HUES6 (cell line): ENCODE results near the gene SGF29.

Experiments
- H3K27ac ChIP-seq: 2 replicates; pipeline ENCODE4 v1.7.0; 2013; ENCODE audit warnings: low read depth, mild to moderate bottlenecking, low read length, inconsistent platforms
- H3K27me3 ChIP-seq: 2 replicates; pipeline ENCODE4 v1.6.1; 2013; ENCODE audit warnings: low read length; ENCODE audit not compliant: control insufficient read depth, insufficient read depth
- H3K36me3 ChIP-seq: 2 replicates; pipeline ENCODE4 v1.6.1; 2013; ENCODE audit warnings: low read length; ENCODE audit not compliant: control insufficient read depth, insufficient read depth
- H3K4me1 ChIP-seq: 2 replicates; pipeline ENCODE4 v1.6.1; 2013; ENCODE audit warnings: low read length; ENCODE audit not compliant: control insufficient read depth, insufficient read depth
- H3K4me3 ChIP-seq: 2 replicates; pipeline ENCODE4 v1.5.1; 2013; ENCODE audit warnings: low read depth, low read length
- H3K9ac ChIP-seq: one replicate; pipeline ENCODE4 v1.6.1; 2013; ENCODE audit warnings: mild to moderate bottlenecking, low read length
- H3K9me3 ChIP-seq: 2 replicates; pipeline ENCODE4 v1.6.1; 2013; ENCODE audit warnings: low read depth, low read length; ENCODE audit not compliant: control insufficient read depth, insufficient read depth

Gene SGF29

DNA sequence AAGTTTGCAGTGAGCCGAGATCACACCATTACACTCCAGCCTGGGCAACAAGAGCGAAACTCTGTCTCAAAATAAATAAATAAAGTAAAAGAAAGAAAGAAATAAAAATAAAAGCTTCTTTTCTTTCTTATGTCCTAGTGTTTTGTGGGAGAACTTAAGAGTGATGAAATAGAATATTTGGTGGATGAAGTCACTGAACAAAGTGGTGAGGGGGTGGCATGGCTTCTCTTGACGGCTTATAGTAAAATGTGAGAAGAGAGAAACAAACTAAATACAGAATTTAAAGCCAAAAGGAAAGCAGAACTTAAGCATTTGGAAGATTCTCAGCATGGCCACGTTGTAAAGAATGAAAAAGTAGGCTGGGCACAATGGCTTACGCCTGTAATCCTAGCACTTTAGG lies 15.3 kb downstream of the SGF29 start:
- H3K4me1 ChIP-seq: peaks cover 9% of the 10 kb centered on the region; the same call in 1 of the 2 replicates
- H3K27me3 ChIP-seq: no peaks in the 10 kb centered on the region
- no peaks in the 10 kb centered on the region for H3K36me3 ChIP-seq
- H3K4me3 ChIP-seq: no peak overlapping the region
- no peak overlapping the region for H3K27ac ChIP-seq
- no peak overlapping the region for H3K9ac ChIP-seq
- H3K9me3 ChIP-seq: peaks cover 12% of the 10 kb centered on the region

DNA sequence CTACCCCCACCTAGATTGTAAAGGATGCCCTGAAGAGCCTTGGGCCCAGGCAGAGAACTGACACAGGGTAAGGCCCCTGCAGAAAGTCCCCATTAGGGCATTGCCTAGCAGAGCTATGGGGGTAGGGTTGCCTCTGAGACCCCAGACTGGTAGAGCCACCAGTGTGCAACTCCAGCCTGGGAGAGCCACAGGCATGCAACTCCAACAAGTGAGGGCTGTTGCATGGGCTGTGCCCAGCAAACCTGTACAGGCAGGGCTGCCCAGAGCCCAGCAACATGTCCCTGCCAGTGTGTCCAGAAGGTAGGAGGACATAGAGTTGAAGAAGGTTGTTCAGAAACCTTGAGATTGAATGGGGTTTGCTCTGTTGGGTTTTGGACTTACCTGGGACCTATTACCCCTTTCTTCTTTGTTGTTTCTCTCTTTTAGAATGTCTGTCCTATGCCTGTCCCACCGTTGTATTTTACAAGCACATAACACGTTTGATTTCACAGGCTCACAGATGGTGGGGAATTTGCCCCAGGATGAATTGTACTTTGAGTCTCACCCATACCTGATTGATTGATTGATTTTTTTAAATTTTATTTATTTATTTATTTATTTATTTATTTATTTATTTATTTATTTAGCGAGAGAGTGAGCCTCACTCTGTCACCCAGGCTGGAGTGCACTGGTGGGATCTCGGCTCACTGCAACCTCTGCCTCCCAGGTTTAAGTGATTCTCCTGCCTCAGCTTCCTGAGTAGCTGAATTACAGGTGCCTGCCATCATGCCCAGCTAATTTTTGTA lies 16.4 kb downstream of the SGF29 start:
- Histone ChIP-seq H3K36me3 (no peaks in the 10 kb centered on the region), H3K9me3 (peaks cover 12% of the 10 kb centered on the region), H3K27me3 (no peaks in the 10 kb centered on the region), H3K4me1 (peaks cover 19% of the 10 kb centered on the region; the same call in 1 of the 2 replicates), H3K9ac (no peak overlapping the region), H3K4me3 (no peak overlapping the region), H3K27ac (no peak overlapping the region)

DNA sequence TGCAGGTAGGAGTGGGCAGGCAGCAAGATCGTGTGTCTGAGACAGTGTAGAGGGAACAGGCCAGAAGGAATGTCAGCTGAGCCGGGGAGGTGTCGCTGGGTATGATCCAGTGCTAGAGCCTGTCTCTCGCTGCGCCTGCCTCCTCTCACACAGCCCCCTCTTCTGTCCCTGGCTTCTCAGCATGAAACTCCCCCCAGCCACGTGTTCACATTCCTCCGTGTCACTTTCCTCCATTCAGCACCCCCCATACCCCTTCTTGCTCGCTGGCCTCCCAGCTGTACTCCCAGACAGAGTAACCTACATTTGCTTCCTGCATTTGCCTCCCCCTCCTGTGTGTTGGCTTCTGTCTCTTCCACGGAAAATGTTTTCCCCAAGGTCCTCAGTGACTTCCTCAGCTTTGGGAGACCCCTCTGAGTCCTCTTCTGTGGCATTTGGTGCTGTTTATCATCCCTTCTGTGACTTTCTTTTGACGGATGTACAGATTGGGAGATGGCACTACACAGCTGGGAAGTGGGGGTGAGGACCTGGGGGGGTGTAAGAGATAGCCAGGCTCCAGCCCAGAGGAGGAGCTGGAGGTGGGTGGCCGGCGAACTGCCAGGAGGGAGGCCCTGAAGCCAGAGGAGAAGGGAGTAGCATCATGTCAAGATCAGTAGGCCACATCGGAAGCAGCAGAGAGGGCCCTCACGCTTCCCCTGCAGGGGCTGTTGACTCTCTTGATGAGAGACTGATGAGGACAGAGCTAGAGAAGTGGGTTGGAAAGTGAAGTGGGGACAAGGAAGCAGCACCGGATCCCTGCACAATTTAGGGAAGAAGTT lies 19.2 kb downstream of the SGF29 start:
- Histone ChIP-seq H3K4me3 (no peak overlapping the region), H3K36me3 (no peaks in the 10 kb centered on the region), H3K9ac (no peak overlapping the region), H3K4me1 (peaks cover 19% of the 10 kb centered on the region; the same call in 1 of the 2 replicates), H3K9me3 (no peaks in the 10 kb centered on the region; the same call in 1 of the 2 replicates), H3K27me3 (no peaks in the 10 kb centered on the region), H3K27ac (no peak overlapping the region)

DNA sequence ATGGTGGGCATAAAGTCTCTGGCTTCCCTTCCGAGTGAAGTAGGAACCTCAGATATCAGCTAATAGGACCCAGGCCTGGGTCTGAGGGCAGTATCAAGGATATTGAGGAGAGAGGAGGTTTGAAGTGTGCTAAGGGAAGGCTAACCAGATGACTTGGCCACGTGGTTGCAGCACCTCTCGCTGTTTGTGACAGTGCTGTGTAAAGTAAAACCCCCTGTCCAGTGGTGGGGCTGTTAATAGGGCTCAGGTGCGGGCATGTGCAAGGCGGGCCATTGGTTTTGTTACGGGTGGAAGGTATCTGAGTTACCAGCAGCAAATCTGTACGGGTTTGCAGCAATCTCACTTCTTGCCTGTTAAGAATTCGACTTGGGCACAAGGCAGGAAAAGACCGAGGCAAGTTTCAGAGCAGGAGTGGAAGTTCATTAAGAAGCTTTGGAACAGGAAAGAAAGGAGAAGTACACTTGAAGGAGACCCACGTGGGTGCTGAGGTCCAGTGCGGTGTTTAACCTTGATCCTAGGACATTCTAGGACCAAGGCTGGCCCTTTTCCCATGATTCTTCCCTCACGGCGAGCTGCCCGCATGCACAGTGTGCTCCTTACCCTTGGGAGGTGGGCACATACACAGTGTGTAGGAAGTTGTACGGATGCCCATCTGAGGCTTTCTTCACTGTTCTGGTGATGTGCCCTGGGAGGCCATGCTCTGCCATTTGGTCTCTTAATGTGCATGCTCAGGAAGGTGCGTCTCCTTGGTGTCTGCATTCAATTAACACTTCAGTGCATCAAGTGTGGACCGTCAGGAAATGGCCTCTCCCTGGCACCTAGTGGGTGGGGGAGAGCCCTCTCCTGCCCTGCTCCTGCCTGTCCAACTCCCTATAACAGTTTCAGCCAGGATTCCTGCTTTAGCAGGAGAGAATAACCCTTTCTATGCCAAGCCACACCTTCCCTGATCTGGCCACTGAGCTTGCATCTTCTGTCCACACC lies 20.3 kb downstream of the SGF29 start:
- Histone ChIP-seq H3K9me3 (no peaks in the 10 kb centered on the region), H3K9ac (no peak overlapping the region), H3K4me3 (no peak overlapping the region), H3K4me1 (peaks cover 19% of the 10 kb centered on the region; the same call in 1 of the 2 replicates), H3K36me3 (no peaks in the 10 kb centered on the region), H3K27me3 (no peaks in the 10 kb centered on the region), H3K27ac (no peak overlapping the region)

DNA sequence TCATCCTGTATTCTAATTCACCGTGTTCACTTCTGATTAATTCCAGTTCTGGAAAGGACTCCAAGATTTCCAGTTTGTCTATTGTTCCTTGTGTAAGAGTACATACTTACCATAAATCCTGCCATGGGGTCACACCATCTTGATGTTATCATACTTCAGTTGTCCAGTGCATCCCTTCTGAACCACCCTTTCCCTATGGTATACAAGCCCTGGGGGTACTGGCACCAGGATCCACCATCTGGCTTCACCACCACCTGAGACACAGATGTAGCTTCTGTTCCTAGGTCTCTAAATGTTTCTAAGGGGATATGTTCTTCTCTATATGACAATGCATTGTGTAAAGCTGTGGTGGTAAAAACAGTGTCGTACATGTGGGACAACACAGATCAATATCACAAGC lies 21.2 kb downstream of the SGF29 start:
- Histone ChIP-seq H3K9me3 (no peaks in the 10 kb centered on the region), H3K4me1 (peaks cover 19% of the 10 kb centered on the region; the same call in 1 of the 2 replicates), H3K4me3 (no peak overlapping the region), H3K27me3 (no peaks in the 10 kb centered on the region), H3K9ac (no peak overlapping the region), H3K27ac (no peak overlapping the region), H3K36me3 (no peaks in the 10 kb centered on the region)

DNA sequence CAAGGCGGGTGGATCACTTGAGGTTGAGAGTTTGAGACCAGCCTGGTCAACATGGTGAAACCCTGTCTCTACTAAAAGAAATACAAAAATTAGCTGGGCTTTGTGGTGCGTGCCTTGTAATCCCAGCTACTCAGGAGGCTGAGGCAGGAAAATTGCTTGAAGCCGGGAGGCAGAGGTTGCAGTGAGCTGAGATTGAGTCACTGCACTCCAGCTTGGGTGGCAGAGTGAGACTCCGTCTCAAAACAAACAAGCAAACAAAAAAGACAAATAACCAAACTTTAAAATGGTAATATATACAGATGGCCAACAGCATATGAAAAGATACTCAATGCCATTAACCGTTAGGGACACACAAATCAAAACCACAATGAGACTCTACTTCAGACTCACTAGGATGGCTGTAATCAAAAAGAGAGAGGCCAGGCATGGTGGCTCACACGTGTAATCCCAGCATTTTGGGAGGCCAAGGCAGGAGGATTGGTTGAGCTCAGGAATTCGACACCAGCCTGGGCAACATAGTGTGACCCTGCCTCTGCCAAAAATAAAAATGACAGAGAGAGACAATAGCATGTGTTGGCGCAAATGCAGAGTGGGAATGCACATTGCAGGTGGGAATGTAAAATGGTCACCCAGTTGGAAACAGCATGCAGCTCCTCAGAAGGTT lies 21.9 kb downstream of the SGF29 start:
- no peaks in the 10 kb centered on the region for H3K27me3 ChIP-seq
- H3K9me3 ChIP-seq: no peaks in the 10 kb centered on the region
- H3K27ac ChIP-seq: no peak overlapping the region
- no peak overlapping the region for H3K4me3 ChIP-seq
- no peak overlapping the region for H3K9ac ChIP-seq
- H3K36me3 ChIP-seq: no peaks in the 10 kb centered on the region
- H3K4me1 ChIP-seq: peaks cover 19% of the 10 kb centered on the region; the same call in 1 of the 2 replicates

DNA sequence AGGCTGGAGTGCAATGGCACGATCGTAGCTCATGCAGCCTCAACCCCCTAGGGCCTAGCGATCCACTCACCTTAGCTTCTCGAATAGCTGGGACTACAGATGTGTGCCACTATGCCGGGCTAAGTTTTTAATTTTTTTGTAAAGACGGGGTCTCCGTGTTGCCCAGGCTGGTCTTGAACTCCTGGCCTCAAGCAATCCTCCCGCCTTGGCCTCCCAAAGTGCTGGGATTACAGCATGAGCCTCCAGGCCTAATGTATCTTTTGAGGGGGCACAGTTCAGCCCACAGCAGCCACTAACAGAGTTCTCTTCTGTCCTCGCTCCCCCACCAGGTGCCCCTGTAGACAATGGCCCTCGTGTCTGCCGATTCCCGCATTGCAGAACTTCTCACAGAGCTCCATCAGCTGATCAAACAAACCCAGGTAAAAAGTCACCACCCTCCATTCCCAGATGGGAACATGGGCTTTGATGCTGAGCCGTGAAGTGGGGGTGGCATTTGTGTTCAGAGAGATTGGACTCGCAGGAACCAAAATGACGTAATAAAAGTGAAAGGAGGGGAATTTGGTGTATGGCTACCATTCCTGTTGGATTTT lies 27.1 kb downstream of the SGF29 start:
- H3K4me1 ChIP-seq: no peaks in the 10 kb centered on the region
- H3K27me3 ChIP-seq: no peaks in the 10 kb centered on the region
- H3K36me3 ChIP-seq: peaks cover 26% of the 10 kb centered on the region
- no peak overlapping the region for H3K27ac ChIP-seq
- no peak overlapping the region for H3K9ac ChIP-seq
- H3K4me3 ChIP-seq: no peak overlapping the region
- H3K9me3 ChIP-seq: no peaks in the 10 kb centered on the region

DNA sequence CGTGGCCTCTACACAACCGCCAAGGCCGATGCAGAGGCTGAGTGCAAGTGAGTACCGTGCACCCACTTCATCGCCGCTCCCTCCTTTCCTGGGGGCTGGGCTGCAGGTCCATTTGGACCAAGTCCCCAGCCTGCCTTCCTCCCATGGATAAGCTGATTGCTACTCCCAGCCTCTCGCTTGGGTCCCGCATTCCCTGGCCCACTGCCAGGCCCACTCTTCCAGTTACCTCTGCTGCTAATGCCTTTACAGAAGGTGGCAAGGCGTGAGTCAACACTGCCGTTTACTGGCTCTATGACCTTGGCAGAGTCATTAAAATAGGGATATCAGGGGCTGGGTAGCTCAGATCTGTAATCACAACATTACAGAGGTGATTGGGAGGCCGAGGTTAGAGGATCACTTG lies 32.0 kb downstream of the SGF29 start:
- Histone ChIP-seq H3K9ac (no peak overlapping the region), H3K27ac (no peak overlapping the region), H3K4me3 (no peak overlapping the region), H3K36me3 (peaks cover 49% of the 10 kb centered on the region), H3K9me3 (no peaks in the 10 kb centered on the region), H3K4me1 (no peaks in the 10 kb centered on the region), H3K27me3 (no peaks in the 10 kb centered on the region)

DNA sequence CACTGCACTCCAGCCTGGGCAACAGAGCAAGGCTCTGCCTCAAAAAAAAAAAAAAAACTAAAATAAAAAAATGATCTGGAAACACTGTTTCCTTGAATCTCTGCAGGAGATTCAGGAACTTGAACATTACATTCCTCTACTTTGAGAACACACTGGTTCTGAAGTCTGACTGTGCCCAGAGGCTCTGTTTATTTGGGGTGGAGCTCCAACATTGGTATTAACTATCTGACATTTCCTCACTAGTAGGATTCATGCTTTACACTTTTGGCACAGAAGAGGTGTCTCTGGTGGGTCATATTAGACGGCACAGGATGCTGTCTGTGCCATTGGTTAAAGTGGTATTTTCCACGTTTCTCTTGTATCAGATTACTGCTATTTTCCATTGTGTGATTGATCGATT lies 32.7 kb downstream of the SGF29 start:
- Histone ChIP-seq H3K4me1 (no peaks in the 10 kb centered on the region), H3K4me3 (no peak overlapping the region), H3K9ac (no peak overlapping the region), H3K9me3 (no peaks in the 10 kb centered on the region), H3K27ac (no peak overlapping the region), H3K27me3 (no peaks in the 10 kb centered on the region), H3K36me3 (peaks cover 53% of the 10 kb centered on the region)

DNA sequence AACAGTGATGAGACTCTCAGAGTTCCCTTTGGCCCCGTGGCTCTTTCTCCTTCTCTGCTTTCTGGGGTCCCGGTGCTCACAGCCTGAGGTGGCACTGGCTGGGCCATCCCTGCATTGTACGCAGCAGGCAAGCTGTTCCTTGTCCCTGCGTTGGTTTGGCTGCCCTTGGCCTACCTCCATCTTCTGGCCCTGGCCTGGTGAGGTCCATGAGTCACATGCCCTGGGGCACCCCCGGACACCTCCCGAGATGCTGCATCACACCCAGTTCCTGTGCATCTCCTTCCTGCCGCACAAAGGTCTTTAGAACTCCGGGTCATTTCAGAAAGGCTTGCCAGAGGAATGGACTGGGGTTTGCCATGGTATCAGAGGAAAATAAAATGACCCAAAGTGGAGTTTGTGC lies 33.7 kb downstream of the SGF29 start:
- Histone ChIP-seq H3K4me1 (no peaks in the 10 kb centered on the region), H3K27ac (no peak overlapping the region), H3K4me3 (no peak overlapping the region), H3K9ac (no peak overlapping the region), H3K9me3 (no peaks in the 10 kb centered on the region), H3K27me3 (no peaks in the 10 kb centered on the region), H3K36me3 (peaks cover 50% of the 10 kb centered on the region)
